Stimulated activated CD8-positive, alpha-beta memory T cell treated with anti-CD3 and anti-CD28 coated beads, Interleukin-4, amount 100 ng/mL, for 24 hours (primary cell): ENCODE results near the gene ANKRD23.
A peak's percentile ranks its signal among the peaks of the same experiment; 100 is the strongest.
"Not testable (repeated sequence)": the region's sequence is repeated elsewhere in the genome, so short reads cannot be mapped to it uniquely, and the experiment has no call there.

Source experiments
- DNase-seq: peaks from one replicate; pipeline ENCODE4 v3.0.0-alpha.2; 2020; ENCODE audit warnings: low read depth

Gene ANKRD23

DNA sequence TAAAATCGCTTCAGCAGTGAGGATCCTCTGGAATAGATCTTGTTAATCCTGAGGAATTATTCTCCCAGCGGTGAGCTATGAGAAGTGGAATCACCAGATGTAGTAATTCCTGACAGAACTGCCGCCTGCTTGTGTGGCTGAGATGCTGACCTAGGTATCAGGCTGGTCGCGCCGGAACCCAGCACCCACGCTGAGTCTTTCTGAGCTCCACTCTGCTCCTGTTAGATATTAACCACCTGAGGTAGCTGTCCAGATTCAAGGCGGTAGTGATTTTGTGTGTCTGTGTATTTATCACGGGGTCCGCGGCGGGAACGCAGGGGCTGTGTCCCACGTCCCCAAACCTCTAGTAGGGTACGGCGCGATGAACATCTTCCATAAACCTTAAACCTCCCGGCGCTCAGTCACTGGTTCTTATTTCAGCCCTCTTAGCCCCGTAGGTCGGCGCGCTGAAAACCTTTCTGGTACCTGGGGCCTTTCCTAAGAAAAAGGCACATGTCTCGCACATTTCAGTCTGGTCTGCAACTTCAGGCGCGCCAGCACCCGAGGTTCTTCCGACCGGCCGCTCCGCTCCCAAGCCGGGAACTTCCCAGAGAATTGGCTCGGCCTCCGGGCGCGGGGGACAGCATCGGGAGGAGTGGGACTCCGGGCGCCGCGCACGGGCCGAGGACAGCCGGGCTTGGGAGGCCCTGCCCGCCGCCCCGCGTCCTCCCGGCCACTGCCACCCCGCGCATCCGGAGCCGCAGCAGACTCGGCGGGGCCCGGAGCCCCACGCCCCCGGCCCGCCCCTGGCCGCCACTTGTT lies 28.3 kb downstream of the ANKRD23 start:
- DNase-seq = no peak

DNA sequence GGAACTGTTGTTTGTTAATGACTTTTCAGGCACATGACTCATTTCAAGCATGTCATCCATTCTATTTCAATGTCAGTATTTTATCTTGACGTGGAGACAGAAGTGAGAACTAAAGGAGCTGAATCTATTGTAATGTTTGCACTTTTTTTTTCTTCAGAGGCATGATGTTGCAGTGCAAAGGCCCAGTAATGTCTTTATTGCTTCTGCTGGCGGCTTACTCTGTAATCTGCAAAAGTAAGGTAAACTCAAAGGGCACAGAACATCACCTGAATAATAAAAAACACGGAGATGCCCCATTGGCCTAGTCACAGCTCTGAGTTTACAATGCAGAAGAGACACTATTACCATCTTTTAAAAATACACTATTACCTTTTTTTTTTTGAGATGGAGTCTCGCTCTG lies 30.2 kb downstream of the ANKRD23 start:
- DNase-seq = no peak

DNA sequence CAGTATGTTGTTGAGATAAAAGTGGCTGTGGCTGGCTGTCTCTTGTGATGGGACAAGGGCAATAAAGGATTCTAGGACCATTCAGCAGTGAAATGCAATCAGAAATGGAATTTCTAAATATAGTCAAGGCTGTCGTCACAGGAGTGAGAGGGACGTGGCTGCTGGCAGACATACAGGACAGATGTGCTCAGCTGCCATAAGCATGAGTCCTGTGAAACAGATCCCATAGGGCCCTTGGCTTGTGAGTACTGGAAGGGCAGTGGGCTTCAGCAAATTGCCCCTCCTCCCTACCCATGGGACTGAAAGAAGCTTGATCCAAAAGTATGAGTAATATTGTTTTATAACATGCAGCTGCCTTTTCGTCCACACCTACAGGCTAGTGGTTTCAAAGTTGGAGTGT lies 31.9 kb downstream of the ANKRD23 start:
- DNase-seq = no peak

DNA sequence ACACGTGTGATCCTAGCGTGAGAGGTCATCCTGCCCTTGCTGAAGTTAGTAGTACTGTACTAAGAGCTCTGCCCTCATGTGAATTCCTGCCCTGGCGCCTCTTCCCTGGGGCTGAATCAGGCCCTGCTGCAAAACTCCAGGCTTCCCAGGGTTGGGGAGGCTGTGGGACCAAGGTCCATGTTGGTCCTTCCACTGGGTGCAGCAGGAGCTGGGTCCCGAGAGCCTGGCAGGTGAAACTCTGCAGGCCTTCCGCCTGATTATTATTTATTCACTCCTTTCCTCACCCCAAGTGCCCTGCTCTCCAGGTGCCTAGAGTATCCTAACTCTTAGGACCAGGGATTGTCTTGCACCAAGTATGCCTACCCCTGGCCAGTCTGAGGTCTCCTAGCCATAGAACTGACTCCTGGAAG lies 33.0 kb downstream of the ANKRD23 start:
- DNase-seq = no peak

DNA sequence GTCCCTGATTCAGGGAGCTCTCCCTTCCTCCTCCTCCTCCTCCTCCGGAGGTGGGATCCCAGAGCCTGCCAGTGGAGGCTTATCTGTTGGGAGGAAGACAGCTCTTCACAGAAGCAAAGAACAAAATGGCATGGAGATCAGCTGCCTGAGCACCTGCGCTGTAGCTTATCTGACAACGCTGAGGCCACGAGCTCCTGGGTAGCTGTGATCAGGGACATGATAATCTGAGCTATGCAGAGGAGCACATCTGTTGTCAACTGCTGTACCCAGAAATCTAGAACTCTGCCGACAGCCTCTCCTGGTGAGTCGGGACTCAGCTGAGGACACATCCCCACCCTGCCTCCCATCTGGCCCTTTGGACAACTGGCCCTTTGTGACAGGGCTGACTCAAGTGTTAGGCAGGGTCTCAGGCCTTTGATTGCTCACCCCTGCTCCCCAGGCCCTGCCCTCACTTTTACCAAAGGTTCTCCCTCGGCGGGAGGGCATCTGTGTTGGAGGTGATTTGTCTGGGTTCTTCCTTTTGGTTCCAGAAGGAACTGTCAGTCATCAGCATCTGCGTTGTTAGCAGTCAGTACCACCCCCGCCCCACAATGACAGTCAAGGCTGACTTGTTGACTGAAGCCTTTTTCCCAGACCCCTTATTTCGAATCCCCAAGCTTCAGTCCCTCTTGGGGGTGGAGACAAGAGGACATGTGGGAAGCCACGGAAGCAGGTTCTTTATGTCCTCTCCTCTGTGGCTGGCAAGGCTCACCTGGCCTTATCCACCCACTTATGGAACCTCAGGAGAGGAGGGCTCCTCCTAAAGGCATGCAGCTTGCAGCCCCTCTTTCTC lies 33.7 kb downstream of the ANKRD23 start:
- no peak for DNase-seq

DNA sequence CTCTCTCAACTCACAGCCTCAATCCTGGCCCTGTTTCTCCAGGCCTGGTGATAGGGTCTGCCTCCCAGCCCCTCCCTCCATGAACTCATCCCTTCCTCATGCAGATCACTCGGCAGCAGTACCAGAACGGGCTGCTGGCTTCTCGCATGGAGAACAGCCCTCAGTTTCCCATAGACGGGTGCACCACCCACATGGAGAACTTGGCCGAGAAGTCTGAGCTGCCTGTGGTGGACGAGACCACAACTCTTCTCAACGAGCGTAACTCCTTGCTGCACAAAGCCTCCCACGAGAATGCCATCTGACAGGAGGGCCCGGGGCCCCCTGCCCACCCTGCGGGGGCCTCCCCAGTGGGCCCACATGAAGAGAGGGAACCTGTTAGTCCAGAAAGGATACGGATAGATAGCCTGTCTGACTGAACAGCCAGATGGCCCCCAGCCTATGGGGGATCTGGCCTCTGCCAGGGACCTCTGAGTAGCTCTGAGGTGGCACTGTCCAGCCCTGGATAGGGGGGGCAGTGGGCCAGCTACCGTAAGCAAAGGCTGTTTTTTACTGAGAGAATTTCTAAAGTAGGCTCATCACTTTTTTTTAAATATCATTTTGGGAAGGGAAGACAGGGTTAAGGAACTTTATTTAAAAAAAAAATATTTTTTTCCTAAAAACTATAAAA lies 34.5 kb downstream of the ANKRD23 start:
- no peak for DNase-seq

DNA sequence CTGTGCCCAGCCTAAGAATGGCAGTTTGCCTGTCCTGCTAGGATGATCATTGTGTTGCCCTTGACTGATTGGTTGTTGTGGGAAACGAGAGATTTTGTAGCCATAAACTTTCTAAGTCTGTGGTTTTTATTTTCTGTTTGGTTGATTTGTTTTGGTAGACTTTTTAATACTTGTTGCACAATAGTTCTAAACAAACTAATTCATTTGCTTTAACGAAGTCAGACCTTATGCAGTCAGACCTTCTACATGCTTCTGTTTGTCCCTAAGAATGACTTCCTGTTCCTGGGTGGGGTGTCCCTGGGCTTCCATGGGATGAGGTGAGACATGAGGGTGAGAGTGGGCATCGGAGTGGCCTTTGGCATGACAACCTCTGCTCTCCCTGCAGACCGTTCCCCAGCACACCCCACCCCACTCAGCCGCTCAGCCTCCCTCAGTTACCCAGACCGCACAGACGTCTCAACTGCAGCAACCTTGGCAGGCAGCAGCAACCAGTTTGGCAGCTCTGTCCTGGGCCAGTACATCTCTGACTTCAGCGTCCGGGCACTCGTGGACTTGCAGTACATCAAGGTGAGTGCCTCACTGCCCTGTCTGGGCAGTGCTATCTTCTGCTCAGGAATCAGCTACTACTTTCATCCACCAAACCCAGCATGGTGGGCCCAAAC lies 35.5 kb downstream of the ANKRD23 start:
- no peak for DNase-seq

DNA sequence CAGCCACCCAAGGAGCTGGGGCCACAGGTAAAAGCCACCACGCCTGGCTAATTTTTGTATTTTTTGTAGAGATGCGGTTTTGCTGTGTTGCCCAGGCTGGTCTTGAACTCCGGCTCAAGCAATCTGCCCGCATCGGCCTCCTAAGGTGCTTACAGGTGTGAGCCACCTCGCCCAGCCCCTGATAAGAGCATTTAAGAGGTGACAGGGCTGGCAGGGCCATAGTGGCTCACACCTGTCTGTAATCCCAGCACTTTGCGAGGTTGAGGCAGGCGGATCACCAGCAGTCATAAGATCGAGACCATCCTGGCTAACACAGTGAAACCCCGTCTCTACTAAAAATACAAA lies 36.7 kb downstream of the ANKRD23 start:
- no peak for DNase-seq

DNA sequence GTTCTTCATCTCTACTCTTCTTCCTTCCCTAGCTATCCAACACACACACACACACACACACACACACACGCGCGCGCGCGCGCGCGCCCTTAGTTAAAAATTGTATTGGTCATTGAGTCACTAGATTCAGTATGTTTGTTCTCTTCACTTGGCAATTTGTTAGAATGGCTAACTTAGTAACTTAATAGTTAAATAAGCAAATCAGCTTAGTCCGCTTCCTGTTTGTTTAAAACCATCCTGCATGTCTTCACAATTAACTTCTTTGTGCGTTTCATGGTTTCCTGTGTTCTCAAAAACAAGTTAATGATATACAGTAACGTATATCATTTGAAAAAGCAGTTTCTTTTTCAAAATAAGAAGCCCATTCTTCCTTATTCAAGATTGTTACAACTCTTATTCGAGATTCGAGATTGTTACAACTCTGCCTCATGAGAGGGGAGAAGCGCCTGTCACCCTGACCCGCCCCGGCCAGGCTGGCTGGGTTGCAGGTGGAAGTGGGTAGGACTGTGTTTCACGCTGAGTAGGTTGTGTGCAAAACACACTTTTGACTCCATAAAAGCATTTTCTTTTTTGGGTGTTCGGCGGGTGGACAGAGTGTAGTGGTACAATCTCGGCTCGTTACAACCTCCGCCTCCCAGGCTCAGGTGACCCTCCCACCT lies 37.2 kb downstream of the ANKRD23 start:
- DNase-seq = no peak

DNA sequence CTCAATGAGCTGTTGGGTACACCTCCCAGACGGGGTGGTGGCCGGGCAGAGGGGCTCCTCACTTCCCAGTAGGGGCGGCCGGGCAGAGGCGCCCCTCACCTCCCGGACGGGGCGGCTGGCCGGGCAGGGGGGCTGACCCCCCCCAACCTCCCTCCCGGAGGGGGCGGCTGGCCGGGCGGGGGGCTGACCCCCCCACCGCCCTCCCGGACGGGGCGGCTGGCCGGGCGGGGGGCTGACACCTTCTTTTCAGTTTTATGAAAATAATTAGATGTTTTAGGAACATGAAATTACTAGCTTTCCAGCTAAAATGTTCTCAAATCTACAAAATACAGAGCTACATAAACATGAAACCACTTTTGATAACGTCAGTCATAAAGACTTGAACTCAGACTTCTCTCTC lies 37.9 kb downstream of the ANKRD23 start:
- DNase-seq = not testable (repeated sequence)

DNA sequence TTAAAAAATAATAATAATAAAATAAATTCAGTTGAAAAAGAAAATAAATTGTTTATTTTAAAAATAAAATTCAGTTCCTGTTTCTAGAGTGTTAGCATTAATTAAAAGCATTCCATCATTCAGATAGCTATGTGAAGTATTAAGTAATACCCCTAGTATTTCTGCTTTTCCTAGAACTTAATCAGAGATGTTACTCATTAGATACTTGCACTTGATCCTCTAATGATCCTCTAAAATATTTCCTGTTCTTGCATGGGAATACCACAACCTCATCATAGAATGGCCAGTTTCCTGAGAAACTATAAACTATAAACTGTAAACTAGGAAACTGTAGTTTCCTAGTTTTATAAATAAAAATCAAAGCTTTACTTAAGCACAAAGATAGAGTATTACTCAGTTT lies 38.8 kb downstream of the ANKRD23 start:
- no peak for DNase-seq

DNA sequence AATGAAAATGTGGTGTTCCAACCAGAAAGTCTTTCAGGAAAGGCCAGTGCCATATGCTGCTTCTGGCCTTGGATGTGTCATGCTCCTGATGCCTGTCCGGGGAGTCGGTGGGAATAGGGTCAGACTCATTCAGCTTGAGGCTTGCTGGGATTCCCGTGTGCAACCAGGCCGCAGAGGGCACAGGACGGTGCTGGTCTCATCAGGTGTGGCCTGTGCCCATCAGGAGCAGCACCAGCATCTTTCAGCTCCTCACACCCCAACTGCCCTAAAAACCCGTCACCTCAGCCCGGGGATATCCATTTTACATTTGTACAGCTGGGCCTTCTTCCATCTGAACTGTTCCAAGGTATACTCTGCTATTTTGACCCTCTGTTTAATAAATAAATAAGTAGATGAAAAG lies 41.1 kb downstream of the ANKRD23 start:
- DNase-seq = no peak

DNA sequence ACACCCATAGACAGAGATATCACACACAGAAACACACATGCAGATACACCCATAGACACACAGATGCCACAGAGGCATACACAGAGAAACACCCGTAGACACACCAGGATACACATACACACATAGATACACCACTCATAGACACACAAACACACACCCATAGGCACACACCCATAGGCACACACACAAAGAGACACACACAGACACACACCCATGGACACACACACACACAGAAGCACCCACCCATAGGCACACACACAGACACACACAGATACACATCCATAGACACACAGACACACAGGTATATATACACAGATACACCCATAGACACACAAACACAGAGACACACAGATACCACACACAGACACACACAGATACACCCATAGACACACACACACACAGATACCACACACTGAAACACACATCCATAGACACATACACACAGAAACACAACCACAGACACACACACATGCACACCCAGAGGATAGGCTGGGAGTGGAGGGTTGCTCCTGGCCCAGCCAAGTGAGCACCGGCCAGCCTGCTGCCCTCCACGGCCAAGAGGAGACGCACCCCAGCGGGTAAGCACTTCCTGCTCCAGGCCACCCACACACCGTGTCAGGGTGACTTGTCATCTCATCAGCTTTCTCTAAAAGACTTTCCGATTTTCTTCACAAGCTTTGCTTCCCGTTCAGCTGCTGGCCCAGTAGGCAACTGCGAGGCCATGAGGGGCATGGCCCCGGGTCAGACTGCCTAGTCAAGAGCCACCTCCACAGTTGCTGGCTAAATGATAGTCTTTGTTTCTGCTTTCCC lies 41.8 kb downstream of the ANKRD23 start:
- DNase-seq = peak; percentile 18

DNA sequence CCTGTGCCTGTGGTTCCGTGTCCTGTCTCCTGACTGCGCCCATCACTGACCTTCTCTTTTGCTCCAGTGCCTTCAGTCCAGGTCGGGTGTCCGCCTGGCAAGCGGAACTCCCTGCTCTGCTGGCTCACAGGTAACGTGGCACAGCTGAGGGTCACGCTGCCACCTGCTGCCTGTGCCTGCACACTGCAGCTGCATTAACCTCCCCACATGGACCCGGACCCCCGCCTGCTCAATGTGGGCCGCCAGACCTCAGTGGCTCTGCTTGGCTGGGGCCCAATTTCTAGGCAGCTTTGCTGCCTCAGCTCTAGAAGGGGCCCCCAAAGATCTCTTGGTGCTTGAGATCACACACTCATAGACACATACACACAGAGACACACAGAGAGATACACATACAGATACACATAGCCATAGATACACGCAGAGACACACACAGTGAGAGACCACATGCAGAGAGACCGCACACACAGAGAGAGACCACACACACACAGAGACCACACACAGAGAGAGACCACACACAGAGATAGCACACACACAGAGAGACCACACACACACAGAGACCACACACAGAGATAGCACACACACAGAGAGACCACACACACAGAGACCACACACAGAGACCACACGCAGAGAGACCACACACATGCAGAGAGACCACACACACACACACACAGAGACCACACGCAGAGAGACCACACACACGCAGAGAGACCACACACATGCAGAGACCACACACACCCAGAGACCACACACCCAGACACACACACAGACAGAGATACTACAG lies 42.6 kb downstream of the ANKRD23 start:
- DNase-seq = peak; percentile 69

DNA sequence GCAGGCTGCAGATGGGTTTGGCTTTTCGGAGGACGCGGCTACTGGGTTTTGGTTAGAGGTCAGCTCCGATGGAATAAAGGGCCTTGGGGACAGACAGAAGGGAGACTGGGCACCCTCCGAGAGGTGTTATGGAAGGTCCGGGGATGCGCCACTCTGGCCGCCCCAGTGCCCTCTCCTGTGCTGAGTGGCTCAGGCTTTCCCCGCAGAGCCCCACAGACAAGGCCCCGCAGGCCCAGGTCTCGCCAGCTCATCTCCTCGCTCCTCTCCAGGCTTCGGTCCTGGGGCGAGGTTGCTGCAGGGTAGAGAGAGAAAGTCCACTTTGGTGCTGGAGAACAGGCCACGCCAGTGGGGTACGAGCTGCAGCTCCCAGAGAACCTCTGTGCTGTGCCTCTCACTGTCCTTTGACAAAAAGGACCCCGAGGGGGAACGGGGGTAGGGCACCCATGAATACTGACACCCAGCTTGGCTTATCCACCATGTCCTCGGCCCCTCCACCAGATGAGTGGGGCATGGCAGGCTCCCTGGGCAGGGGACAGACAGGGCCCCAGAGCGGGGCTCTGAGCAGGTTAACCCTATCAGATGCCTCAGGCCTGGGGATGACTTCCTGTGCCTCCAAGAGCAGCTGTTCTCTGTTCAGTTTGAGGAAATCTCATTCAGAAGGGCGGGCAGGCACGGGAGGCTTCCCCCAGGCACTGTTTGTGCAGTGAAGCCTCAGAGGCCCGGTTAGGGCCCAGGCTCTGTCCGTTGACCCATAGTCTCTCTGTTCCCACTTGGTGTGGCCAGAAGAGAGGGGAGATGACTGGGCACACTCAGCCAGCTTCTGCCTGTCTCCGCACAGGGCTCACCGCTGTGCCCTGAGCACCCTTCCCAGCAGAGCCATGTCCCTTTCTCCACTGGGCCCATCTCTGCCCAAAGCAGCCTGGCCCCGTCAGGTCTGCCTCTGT lies 43.5 kb downstream of the ANKRD23 start:
- no peak for DNase-seq

DNA sequence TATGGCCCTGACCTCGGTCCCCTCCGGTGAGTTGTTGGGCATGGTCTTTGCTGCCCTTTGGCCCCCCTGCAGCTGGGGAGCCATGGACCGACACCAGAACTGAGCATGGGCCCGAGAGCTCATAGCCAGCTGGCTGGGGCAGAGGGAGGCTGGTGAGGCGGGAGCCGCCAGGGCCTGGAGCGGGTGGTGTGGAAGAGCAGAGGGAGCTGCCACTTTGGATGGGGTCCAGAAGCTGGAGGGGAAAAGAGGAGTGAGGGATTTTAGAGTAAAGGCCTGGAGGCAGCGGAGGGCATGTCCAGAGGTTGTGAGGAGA lies 44.2 kb downstream of the ANKRD23 start:
- DNase-seq = no peak

DNA sequence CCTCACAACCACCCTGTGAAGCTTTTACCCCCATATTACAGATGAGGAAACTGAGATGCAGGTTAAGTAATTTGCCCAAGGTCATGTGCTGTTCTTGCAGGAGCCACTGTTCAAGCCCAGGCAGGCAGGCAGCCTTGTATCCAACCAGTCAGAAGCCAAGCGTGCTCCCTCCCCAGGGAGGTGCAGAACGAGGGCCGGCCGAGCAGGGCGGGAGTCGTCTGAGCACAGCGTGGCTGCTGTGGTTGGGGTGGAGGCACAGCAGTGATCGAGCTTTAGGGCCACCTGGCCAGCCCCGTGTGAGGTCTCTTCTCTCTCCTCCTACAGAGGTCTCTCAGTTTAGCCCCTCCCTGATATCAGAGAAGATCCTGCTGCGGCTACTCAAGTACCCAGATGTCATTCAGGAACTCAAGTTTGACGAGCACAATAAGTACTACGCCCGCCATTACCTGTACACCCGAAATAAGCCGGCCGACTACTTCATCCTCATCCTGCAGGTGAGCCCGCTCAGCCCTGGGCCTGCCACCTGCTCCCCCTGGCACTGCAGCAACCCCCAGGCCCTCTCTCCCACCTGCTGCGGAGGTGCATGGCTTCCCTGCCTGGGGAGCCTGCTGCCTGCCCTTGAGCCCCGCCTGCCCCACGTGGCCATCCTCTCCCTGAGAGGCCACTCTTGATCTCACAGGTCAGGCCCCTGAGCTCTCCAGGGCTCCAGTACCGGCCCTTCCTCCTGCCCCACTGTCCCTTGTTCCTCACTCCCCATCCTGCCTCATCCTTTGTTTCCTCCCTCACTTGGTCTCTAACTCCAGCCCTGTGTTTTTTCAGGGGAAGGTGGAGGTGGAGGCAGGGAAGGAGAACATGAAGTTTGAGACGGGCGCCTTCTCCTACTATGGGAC lies 44.8 kb downstream of the ANKRD23 start:
- DNase-seq = no peak

DNA sequence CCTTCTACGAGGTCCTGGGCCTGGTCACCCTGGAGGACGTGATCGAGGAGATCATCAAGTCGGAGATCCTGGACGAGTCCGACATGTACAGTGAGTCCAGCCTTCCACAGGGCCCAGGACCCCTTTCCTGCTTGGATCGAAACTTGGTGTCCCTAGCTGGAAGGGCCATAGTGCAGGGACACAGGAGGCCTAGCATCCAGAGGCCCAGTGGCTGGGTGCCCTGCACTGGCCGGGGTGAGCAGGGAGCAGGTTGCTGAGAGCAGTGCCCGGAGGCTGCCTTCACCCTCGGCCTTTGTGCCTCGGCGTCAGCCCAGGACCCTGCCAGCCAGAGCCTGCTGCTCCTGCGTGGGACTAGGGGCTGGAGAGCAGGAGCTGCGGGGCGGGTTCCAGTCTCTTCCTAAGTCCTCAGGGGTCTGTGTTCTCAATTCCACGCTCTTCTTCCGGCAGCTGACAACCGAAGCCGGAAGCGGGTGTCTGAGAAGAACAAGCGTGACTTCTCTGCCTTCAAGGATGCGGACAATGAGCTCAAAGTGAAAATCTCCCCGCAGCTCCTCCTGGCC lies 46.7 kb downstream of the ANKRD23 start:
- DNase-seq = no peak
